CD4-positive, CD25-positive, alpha-beta regulatory T cell (primary cell): ENCODE data around the gene GALNT7. TPM values are rescaled to one million over a fixed set of nuclear protein-coding genes. Genes with fewer than 3 reads are reported as not detected.

Experiments
- ATAC-seq, 2 donors: fragments of 150-1000 bp; cut with Tn5 transposase; one replicate each; pipeline ENCODE4 v1.10.0; 2021; ENCODE audit warnings: low read depth in 2 of 2, moderate number of reproducible peaks in 2 of 2, moderate library complexity in 1 of 2
- DNase-seq, 3 donors: peaks; one replicate each; pipeline versions ENCODE4 v3.0.0 to v3.0.0-alpha.2; 2012 to 2022; ENCODE audit warnings: mixed read lengths in 1 of 3
- H3K27ac ChIP-seq: one replicate; pipeline ENCODE4 v1.7.0; 2013; ENCODE audit warnings: mild to moderate bottlenecking, low read length; ENCODE audit not compliant: insufficient read depth, poor library complexity, severe bottlenecking
- H3K27me3 ChIP-seq: one replicate; pipeline ENCODE4 v1.7.0; 2013; ENCODE audit warnings: low read length; ENCODE audit not compliant: control insufficient read depth, insufficient read depth
- H3K36me3 ChIP-seq: one replicate; pipeline ENCODE4 v1.7.0; 2013; ENCODE audit warnings: mild to moderate bottlenecking, low read length, moderate library complexity; ENCODE audit not compliant: control insufficient read depth, insufficient read depth
- H3K4me1 ChIP-seq: 2 replicates; pipeline ENCODE4 v1.7.0; 2013; ENCODE audit warnings: mild to moderate bottlenecking, low read length; ENCODE audit not compliant: insufficient read depth, control insufficient read depth, poor library complexity, severe bottlenecking
- H3K4me3 ChIP-seq: one replicate; pipeline ENCODE4 v1.7.0; 2013; ENCODE audit warnings: low read depth, mild to moderate bottlenecking, low read length, moderate library complexity
- H3K9me3 ChIP-seq, 2 experiments: 1 replicate in 1 of 2; 2 replicates in 1 of 2; pipeline ENCODE4 v1.7.0; 2013; ENCODE audit warnings: low read length in 2 of 2, mild to moderate bottlenecking in 1 of 2, moderate library complexity in 1 of 2; ENCODE audit not compliant: control insufficient read depth in 2 of 2
- H3K27ac Mint-ChIP-seq, 3 donors: one replicate each; pipeline ENCODE4 v1.8.0; 2020 to 2022; ENCODE audit warnings: mild to moderate bottlenecking in 3 of 3, mixed read lengths in 3 of 3, moderate library complexity in 2 of 3
- H3K27me3 Mint-ChIP-seq: one replicate; pipeline ENCODE4 v1.8.0; 2022; ENCODE audit warnings: mild to moderate bottlenecking, mixed read lengths
- H3K36me3 Mint-ChIP-seq: one replicate; pipeline ENCODE4 v1.8.0; 2020; ENCODE audit warnings: mixed read lengths
- H3K4me1 Mint-ChIP-seq, 4 donors: one replicate each; pipeline ENCODE4 v1.8.0; 2020 to 2022; ENCODE audit warnings: mixed read lengths in 4 of 4, mild to moderate bottlenecking in 1 of 4
- H3K4me3 Mint-ChIP-seq, 4 donors: one replicate each; pipeline ENCODE4 v1.8.0; 2020 to 2022; ENCODE audit warnings: mild to moderate bottlenecking in 4 of 4, mixed read lengths in 4 of 4, moderate library complexity in 3 of 4
- H3K9me3 Mint-ChIP-seq, 7 donors: one replicate each; pipeline ENCODE4 v1.8.0; 2020 to 2022; ENCODE audit warnings: mixed read lengths in 7 of 7, mild to moderate bottlenecking in 3 of 7, moderate library complexity in 2 of 7
- polyA plus RNA-seq, 4 donors: library from polyadenylated mRNA; unstranded; fragments of 300-500 nt; fragmentation: Illumina TruSeq; gene quantifications; one replicate each; pipeline ENCODE4 v1.2.3, GENCODE V29; 2021
- total RNA-seq: library from RNA; stranded (reverse); gene quantifications from one replicate; pipeline ENCODE4 v1.2.3, GENCODE V29; 2022

GALNT7 gene
- total and polyA plus RNA-seq, 5 donors from 2014 or later: 13.0 to 19.5 (median 14.9) TPM

DNA sequence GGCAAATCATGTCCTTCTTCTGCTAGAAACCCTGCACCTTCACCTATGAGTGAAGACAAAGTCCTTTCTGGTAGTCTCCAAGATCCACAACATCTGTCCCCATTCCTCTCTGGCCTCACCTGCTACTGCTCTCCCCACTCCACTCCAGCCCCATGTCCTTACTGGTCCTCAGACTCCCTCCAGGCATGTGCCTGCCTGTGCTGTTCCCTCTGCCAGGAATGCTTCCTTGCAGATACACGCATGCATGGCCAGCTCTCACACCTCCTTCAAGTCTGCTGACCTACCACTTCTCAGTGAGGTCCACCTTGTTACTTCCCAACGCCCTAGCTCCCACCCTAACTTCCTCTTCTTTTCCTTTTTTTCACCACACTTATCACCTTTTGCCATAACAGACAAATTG is 147.4 kb downstream of the GALNT7 start:
- Mint-ChIP-seq H3K27ac (no peak overlapping the region), H3K4me1 (peaks cover 0 to 7% (median 0%) of the 10 kb centered on the region in 4 donors), H3K4me3 (no peak overlapping the region), H3K27me3 (no peaks in the 10 kb centered on the region), H3K36me3 (peaks cover 12% of the 10 kb centered on the region), H3K9me3 (no peaks in the 10 kb centered on the region)
- no peaks in the 10 kb centered on the region for H3K4me1 ChIP-seq
- H3K4me3 ChIP-seq: no peak overlapping the region
- ATAC-seq (no peak), DNase-seq (no peak)
- H3K27me3 ChIP-seq: no peaks in the 10 kb centered on the region
- peaks cover 23% of the 10 kb centered on the region for H3K36me3 ChIP-seq
- no peak overlapping the region for H3K27ac ChIP-seq
- no peaks in the 10 kb centered on the region for H3K9me3 ChIP-seq

DNA sequence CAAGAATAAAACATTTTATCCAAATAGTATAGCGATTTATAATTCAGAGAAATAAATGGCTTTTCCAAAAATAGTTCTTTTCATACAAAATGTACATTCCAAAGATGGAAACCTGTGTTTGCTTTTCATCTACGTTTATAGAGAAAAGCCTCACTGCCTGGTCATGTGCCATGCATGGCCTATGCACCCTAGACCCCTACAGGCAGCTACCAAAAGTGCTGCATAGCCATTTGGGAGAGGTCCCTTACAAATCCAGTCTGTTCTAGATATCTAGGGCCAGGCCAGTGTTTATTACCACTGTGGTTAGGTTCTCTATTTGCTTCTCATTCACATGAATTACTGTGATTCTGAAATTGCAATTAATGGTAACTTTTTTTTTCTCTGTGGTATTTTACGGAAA is 148.4 kb downstream of the GALNT7 start:
- H3K27me3 ChIP-seq: no peaks in the 10 kb centered on the region
- H3K4me1 ChIP-seq: no peaks in the 10 kb centered on the region
- Mint-ChIP-seq H3K4me3 (no peak overlapping the region), H3K4me1 (peaks cover 0 to 7% (median 0%) of the 10 kb centered on the region in 4 donors), H3K36me3 (peaks cover 8% of the 10 kb centered on the region), H3K27me3 (no peaks in the 10 kb centered on the region), H3K9me3 (no peaks in the 10 kb centered on the region), H3K27ac (no peak overlapping the region)
- H3K4me3 ChIP-seq: no peak overlapping the region
- ATAC-seq (peak in 1 of 2 donors; percentile 50), DNase-seq (no peak)
- H3K36me3 ChIP-seq: peaks cover 23% of the 10 kb centered on the region
- no peak overlapping the region for H3K27ac ChIP-seq
- H3K9me3 ChIP-seq: no peaks in the 10 kb centered on the region

DNA sequence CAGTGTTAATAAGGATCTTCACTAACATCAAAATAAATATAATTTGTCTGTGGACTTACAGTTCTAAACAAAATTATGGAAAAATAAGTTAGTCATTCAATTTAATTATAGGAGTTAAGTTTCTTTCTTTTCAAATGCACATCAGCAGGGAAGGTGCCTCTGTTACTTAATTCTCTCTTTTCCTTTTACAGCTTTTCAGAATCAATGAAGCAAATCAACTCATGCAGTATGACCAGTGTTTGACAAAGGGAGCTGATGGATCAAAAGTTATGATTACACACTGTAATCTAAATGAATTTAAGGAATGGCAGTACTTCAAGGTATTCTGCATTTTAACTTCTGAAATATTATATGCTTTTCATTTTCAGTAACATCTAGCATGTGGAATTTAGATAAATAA is 149.6 kb downstream of the GALNT7 start:
- peaks cover 0 to 7% (median 0%) of the 10 kb centered on the region in 4 donors for H3K4me1 Mint-ChIP-seq
- H3K9me3 ChIP-seq: no peaks in the 10 kb centered on the region
- DNase-seq: no peak
- no peak for ATAC-seq
- H3K4me3 ChIP-seq: no peak overlapping the region
- H3K27ac ChIP-seq: no peak overlapping the region
- H3K36me3 ChIP-seq: peaks cover 28% of the 10 kb centered on the region
- H3K27me3 ChIP-seq: no peaks in the 10 kb centered on the region
- no peaks in the 10 kb centered on the region for H3K9me3 Mint-ChIP-seq
- no peaks in the 10 kb centered on the region for H3K4me1 ChIP-seq
- peaks cover 4% of the 10 kb centered on the region for H3K36me3 Mint-ChIP-seq
- no peak overlapping the region for H3K27ac Mint-ChIP-seq
- H3K4me3 Mint-ChIP-seq: no peak overlapping the region
- no peaks in the 10 kb centered on the region for H3K27me3 Mint-ChIP-seq

DNA sequence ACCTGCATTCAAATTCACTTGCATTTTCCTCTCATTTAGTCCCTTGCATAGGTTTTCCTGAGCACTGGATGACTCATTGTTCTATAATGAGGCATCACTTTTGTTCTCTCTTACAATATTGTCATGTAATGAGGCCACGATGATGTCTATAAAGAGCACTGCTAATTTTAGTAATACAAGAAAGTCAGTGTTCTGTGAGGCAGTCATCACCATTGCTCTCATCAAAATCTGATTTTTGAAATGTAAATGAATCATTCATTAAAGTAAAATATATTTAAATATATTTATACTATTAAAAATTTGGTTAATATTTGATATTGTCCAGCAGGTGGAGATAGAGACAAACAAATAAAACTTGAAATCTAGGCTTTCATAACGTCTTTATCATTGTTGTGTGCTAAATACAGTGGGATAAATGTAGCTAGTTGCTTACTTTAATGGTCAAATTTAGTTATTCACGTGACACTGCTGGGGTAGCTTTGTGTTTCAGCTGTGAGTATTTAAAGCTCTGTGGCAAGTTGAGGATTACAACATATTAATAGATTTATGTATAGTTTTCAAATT is 150.1 kb downstream of the GALNT7 start:
- Histone ChIP-seq H3K4me3 (no peak overlapping the region), H3K9me3 (no peaks in the 10 kb centered on the region), H3K27ac (no peak overlapping the region), H3K4me1 (no peaks in the 10 kb centered on the region), H3K36me3 (peaks cover 28% of the 10 kb centered on the region), H3K27me3 (no peaks in the 10 kb centered on the region)
- Mint-ChIP-seq H3K27ac (no peak overlapping the region), H3K27me3 (no peaks in the 10 kb centered on the region), H3K4me1 (peaks cover 0 to 7% (median 0%) of the 10 kb centered on the region in 4 donors), H3K36me3 (peaks cover 4% of the 10 kb centered on the region), H3K9me3 (no peaks in the 10 kb centered on the region), H3K4me3 (no peak overlapping the region)
- peak in 2 of 3 donors; percentile 45 to 48 for DNase-seq
- ATAC-seq: no peak

DNA sequence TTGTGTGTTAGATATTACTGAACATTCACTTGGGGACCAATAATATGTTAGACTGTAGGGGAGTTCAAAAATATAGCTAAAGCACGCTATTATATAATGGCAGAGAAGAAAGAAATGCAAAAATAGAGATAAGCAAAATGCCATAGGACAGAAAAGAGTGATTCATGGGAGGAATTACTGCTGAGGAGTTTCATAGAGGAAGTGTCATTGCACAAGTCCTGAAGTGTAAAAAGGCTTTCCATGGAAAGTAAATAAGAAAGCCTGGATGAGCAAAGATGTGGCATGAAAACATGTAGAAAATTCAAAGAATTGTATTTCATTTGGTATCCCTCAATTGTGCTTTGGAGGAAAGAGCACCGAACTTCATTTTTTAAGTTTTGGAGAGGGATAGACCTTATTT is 151.1 kb downstream of the GALNT7 start:
- Histone ChIP-seq H3K9me3 (no peaks in the 10 kb centered on the region), H3K4me3 (no peak overlapping the region), H3K4me1 (no peaks in the 10 kb centered on the region), H3K27me3 (no peaks in the 10 kb centered on the region), H3K36me3 (peaks cover 21% of the 10 kb centered on the region), H3K27ac (no peak overlapping the region)
- no peak overlapping the region for H3K27ac Mint-ChIP-seq
- no peak for DNase-seq
- no peak overlapping the region for H3K4me3 Mint-ChIP-seq
- no peak for ATAC-seq
- H3K36me3 Mint-ChIP-seq: peaks cover 4% of the 10 kb centered on the region
- peaks cover 0 to 7% (median 0%) of the 10 kb centered on the region in 4 donors for H3K4me1 Mint-ChIP-seq
- H3K27me3 Mint-ChIP-seq: no peaks in the 10 kb centered on the region
- H3K9me3 Mint-ChIP-seq: no peaks in the 10 kb centered on the region

DNA sequence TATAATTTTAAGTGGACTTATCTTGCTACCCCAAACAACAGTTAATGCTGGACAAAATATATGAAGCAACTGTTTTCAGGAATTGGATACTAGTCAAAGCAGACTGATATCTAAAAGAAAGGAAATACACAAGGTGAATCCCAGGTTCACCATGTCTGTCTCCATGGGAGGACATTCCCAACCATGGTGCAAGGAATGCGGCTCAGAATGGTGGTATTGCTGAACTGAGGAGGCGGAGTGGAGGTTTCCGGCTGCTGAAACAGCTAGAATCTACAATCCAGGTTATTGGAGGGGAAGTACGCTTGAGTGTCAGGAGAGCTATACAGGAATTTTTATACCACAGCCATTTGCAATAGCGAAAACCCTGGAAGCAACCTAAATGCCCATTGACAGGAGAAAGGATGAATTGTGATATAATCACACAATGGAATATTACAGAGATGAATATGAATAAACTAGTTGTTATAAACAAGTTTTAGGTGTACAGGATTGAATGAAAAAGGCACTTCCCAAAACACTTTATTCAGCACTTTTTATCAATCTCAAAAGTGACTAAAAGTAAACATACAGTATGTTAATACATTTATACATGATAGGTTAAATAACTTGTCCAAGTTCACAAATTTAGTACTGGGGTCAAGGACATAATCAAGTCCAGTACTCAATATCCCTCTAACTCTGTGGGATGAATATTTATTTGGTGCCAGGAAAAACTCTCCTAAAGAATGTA is 156.6 kb downstream of the GALNT7 start:
- H3K27me3 ChIP-seq: no peaks in the 10 kb centered on the region
- ATAC-seq (no peak), DNase-seq (no peak)
- no peak overlapping the region for H3K27ac Mint-ChIP-seq
- no peaks in the 10 kb centered on the region for H3K27me3 Mint-ChIP-seq
- peaks cover 11% of the 10 kb centered on the region for H3K36me3 Mint-ChIP-seq
- H3K9me3 Mint-ChIP-seq: no peaks in the 10 kb centered on the region
- no peak overlapping the region for H3K4me3 Mint-ChIP-seq
- H3K27ac ChIP-seq: no peak overlapping the region
- no peaks in the 10 kb centered on the region for H3K4me1 ChIP-seq
- H3K4me3 ChIP-seq: no peak overlapping the region
- peaks cover 2 to 18% (median 4%) of the 10 kb centered on the region in 4 donors for H3K4me1 Mint-ChIP-seq
- H3K9me3 ChIP-seq: no peaks in the 10 kb centered on the region
- H3K36me3 ChIP-seq: peaks cover 35% of the 10 kb centered on the region

DNA sequence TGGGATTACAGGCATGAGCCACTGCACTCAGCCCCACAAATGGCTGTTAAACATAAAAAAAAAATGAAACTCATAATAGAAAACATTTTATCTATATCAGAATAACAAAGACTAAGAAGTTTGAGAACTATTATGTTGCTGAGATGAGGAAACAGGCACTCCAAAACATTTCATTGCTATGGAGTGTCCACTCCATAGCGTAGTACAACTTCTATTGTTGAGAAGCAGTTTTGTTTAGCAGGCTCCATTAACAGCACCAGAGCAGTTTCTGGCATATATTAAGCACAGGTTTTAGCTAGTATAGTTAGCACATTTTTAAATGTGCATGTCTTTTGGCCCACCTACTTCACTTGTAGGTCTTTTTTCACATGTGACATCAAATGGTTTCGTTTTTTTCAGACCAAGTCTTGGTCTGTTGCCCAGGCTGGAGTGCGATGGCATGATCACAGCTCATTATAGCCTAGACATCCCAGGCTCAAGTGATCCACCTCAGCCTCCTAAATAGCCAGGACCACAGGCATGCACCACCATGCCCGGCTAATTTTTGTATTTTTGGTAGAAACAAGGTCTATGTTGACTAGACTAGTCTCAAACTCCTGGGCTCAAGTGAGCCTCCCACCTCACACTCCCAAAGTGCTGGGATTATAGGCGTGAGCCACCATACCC is 159.8 kb downstream of the GALNT7 start:
- Histone ChIP-seq H3K4me1 (peaks cover 23% of the 10 kb centered on the region), H3K27ac (no peak overlapping the region), H3K36me3 (peaks cover 39% of the 10 kb centered on the region), H3K4me3 (no peak overlapping the region), H3K9me3 (no peaks in the 10 kb centered on the region), H3K27me3 (no peaks in the 10 kb centered on the region)
- ATAC-seq (no peak), DNase-seq (no peak)
- Mint-ChIP-seq H3K36me3 (peaks cover 21% of the 10 kb centered on the region), H3K4me1 (peaks cover 14 to 37% (median 22%) of the 10 kb centered on the region in 4 donors), H3K4me3 (no peak overlapping the region), H3K9me3 (no peaks in the 10 kb centered on the region), H3K27ac (no peak overlapping the region), H3K27me3 (no peaks in the 10 kb centered on the region)
